GM19455 (cell line): ENCODE data around the gene C1orf105.

Experiments
- ATAC-seq: cut with Tn5 transposase; IDR thresholded peaks from one replicate; pipeline ENCODE4 v1.9.1; 2021; ENCODE audit not compliant: unreplicated experiment

Gene C1orf105

GRCh38 chr1:172395576-172395975 is 24.9 kb upstream of the C1orf105 start:
- ATAC-seq, result no peak

GRCh38 chr1:172397221-172397620 is 23.3 kb upstream of the C1orf105 start:
- no peak for ATAC-seq

- ATAC-seq, result no peak
Observed at GRCh38 chr1:172397633-172398032, 22.9 kb upstream of the C1orf105 start.

GRCh38 chr1:172398193-172398592 is 22.3 kb upstream of the C1orf105 start:
- no peak for ATAC-seq

- ATAC-seq, result no peak
Observed at GRCh38 chr1:172398970-172399755, 21.3 kb upstream of the C1orf105 start.

- no peak for ATAC-seq
Observed at GRCh38 chr1:172399756-172400721, 20.4 kb upstream of the C1orf105 start.

GRCh38 chr1:172400722-172401105 is 19.8 kb upstream of the C1orf105 start:
- ATAC-seq, result no peak

GRCh38 chr1:172401477-172401876 is 19.0 kb upstream of the C1orf105 start:
- no peak for ATAC-seq

- ATAC-seq, result no peak
Observed at GRCh38 chr1:172401892-172402291, 18.6 kb upstream of the C1orf105 start.

- no peak for ATAC-seq
Observed at GRCh38 chr1:172402878-172403569, 17.5 kb upstream of the C1orf105 start.

- no peak for ATAC-seq
Observed at GRCh38 chr1:172404121-172404520, 16.4 kb upstream of the C1orf105 start.

- no peak for ATAC-seq
Observed at GRCh38 chr1:172405912-172406311, 14.6 kb upstream of the C1orf105 start.

- ATAC-seq, result no peak
Observed at GRCh38 chr1:172406968-172407367, 13.5 kb upstream of the C1orf105 start.

- ATAC-seq, result no peak
Observed at GRCh38 chr1:172408958-172409357, 11.5 kb upstream of the C1orf105 start.

- ATAC-seq, result no peak
Observed at GRCh38 chr1:172410027-172410426, 10.5 kb upstream of the C1orf105 start.

GRCh38 chr1:172411791-172412338 is 8.6 kb upstream of the C1orf105 start:
- no peak for ATAC-seq

GRCh38 chr1:172414331-172414730 is 6.2 kb upstream of the C1orf105 start:
- ATAC-seq, result no peak

GRCh38 chr1:172416496-172417035 is 3.9 kb upstream of the C1orf105 start:
- ATAC-seq, result no peak

- no peak for ATAC-seq
Observed at GRCh38 chr1:172417557-172417956, 2.9 kb upstream of the C1orf105 start.

GRCh38 chr1:172421974-172422604 is 1.6 kb downstream of the C1orf105 start:
- ATAC-seq, result no peak
